ENCODE measurements around the gene LRP8.

GRCh38 chr1:53321366-53321765, 6.5 kb downstream of the LRP8 start:
- TF ChIP-seq POLR2A (IDR thresholded peaks at IDR 0.05) (no peak), POLR2AphosphoS5 (IDR thresholded peaks at IDR 0.05) (no peak)
